Measurements from ENCODE around the gene CALML6. TPM values are rescaled to one million over a fixed set of nuclear protein-coding genes. Genes with fewer than 3 reads are reported as not detected.

The CALML6 gene
- total RNA-seq, 1 experiment from 2014 or later: 1.9 TPM

DNA sequence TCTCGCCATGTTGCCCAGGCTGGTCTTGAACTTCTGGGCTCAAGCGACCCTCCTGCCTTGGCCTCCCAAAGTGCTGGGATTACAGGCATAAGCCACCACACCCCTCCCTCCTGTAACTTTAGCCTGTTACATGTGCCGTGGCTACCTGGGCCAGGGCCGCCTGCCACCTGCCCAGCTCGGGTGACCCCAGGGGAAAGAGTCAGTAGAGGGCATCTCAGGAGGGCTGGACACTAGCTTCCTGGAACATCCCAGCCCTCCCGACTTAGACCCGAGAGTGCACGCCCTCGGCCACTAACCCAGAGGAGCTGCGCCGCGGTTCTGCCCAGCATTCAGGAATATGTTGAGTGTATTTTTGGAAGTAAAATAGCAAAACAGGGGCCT is 44.4 kb downstream of the CALML6 start:
- TF ChIP-seq ZBTB21 (CRISPR knock-in tag; IDR thresholded peaks at IDR 0.05; ENCODE audit: borderline replicate concordance): no peak
- TF ChIP-seq, protein P1, sequence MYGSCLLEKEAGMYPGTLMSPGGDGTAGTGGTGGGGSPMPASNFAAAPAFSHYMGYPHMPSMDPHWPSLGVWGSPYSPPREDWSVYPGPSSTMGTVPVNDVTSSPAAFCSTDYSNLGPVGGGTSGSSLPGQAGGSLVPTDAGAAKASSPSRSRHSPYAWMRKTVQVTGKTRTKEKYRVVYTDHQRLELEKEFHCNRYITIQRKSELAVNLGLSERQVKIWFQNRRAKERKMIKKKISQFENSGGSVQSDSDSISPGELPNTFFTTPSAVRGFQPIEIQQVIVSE (CRISPR knock-in tag; IDR thresholded peaks at IDR 0.05; ENCODE audit: borderline replicate concordance): no peak
- TF ChIP-seq ZNF219 (CRISPR knock-in tag; IDR thresholded peaks at IDR 0.05; ENCODE audit: borderline replicate concordance): no peak
- Mint-ChIP-seq H3K36me3 (no peaks in the 10 kb centered on the region), H3K4me1 (peaks cover 20% of the 10 kb centered on the region), H3K27me3 (ENCODE audit: low read depth) (no peaks in the 10 kb centered on the region; the same call in none of the 2 replicates), H3K4me3 (peak overlapping the region; percentile 49), H3K9me3 (peaks cover 6% of the 10 kb centered on the region), H3K27ac (no peak overlapping the region)
- DNase-seq (ENCODE audit: low spot score): no peak
- ChIA-PET CTCF (interaction anchor here (1.3 to 11.8 kb wide), 9 partner anchors 11 to 173 kb away, joined by 3 to 312 read pairs (median 11); partner anchors contain the start of genes CFAP74, GABRD and PRKCZ), POLR2A (interaction anchor here (0.5 kb wide), 1 partner anchor 83 kb away, joined by 4 read pairs; no protein-coding TSS in a partner anchor)
- no peak for ATAC-seq

DNA sequence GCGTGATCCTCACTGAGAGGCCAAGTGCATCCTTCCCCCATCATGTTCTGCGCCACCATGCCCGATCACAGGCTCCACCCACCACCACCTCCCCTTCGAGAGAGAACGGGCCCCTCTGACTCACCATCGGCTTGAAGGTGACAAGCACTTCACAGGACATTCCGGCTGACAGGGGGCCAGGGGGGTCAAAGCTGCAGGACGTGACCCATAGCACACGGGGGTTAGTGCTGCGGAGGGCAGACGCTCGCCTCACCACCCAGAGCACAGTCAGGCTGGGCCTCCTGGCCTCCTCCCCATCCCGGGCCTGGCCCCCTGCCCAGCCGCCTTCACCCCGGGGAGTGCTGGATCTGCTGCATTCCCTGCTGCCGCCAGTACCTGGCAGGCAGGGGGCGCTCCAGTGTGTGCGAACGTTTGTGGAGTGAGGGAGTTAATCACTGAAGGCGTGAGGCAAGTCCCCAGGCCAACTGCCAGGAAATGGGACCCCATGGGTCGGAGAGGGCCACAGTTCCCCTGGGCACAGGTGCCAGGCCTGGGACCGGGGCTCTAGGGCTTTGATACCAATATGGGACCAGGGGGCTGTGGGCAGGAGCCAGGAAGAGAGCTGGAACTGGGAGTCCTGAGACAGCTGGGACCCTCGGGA is 44.9 kb downstream of the CALML6 start:
- Mint-ChIP-seq H3K27me3 (ENCODE audit: low read depth) (no peaks in the 10 kb centered on the region; the same call in none of the 2 replicates), H3K36me3 (no peaks in the 10 kb centered on the region), H3K4me3 (peak overlapping the region; percentile 49), H3K9me3 (peaks cover 1% of the 10 kb centered on the region), H3K27ac (no peak overlapping the region; the same call in 1 of the 2 replicates), H3K4me1 (peaks cover 20% of the 10 kb centered on the region)
- ATAC-seq: peak; percentile 89
- POLR2A ChIA-PET: interaction anchor here (1.1 kb wide), 1 partner anchor 84 kb away, joined by 11 read pairs; no protein-coding TSS in a partner anchor
- CTCF ChIA-PET: interaction anchor here (0.7 to 11.8 kb wide), 34 partner anchors 8 to 214 kb away, joined by 3 to 312 read pairs (median 6); partner anchors contain the start of genes CFAP74, GABRD and PRKCZ
- peak; percentile 96 for DNase-seq (ENCODE audit: low spot score)
- TF ChIP-seq ZNF416 (CRISPR knock-in tag; IDR thresholded peaks at IDR 0.05): no peak
- TF ChIP-seq GABPB1 (CRISPR knock-in tag; IDR thresholded peaks at IDR 0.05): 0 out of 2 replicates have a peak, but pooled peaks have one; percentile 59
- no peak for TF ChIP-seq OVOL2 (CRISPR knock-in tag; IDR thresholded peaks at IDR 0.05; ENCODE audit: borderline replicate concordance)
- no peak for TF ChIP-seq MXD4 (CRISPR knock-in tag; IDR thresholded peaks at IDR 0.05; ENCODE audit: borderline replicate concordance)
- peak; percentile 36; the same call in 1 of the 2 replicates for TF ChIP-seq FOXK1 (CRISPR knock-in tag; IDR thresholded peaks at IDR 0.05)
- TF ChIP-seq, protein P2, sequence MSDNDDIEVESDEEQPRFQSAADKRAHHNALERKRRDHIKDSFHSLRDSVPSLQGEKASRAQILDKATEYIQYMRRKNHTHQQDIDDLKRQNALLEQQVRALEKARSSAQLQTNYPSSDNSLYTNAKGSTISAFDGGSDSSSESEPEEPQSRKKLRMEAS (CRISPR knock-in tag; IDR thresholded peaks at IDR 0.05): peak; percentile 75
- TF ChIP-seq CREM (CRISPR knock-in tag; IDR thresholded peaks at IDR 0.05): no peak
- no peak for TF ChIP-seq PRRX2 (CRISPR knock-in tag; IDR thresholded peaks at IDR 0.05)
- TF ChIP-seq RORB (CRISPR knock-in tag; IDR thresholded peaks at IDR 0.05): no peak
- no peak for TF ChIP-seq TCF7 (CRISPR knock-in tag; IDR thresholded peaks at IDR 0.05; ENCODE audit: low read depth)
- no peak for TF ChIP-seq GRHL2 (CRISPR knock-in tag; IDR thresholded peaks at IDR 0.05; ENCODE audit: insufficient replicate concordance, severe bottlenecking)
- no peak for TF ChIP-seq ZBTB21 (CRISPR knock-in tag; IDR thresholded peaks at IDR 0.05; ENCODE audit: borderline replicate concordance)
- TF ChIP-seq ZNF396 (CRISPR knock-in tag; IDR thresholded peaks at IDR 0.05; ENCODE audit: borderline replicate concordance): no peak
- TF ChIP-seq KAT7 (CRISPR knock-in tag; IDR thresholded peaks at IDR 0.05; ENCODE audit: borderline replicate concordance): 0 out of 2 replicates have a peak, but pooled peaks have one; percentile 48
- no peak for TF ChIP-seq SMAD4 (CRISPR knock-in tag; IDR thresholded peaks at IDR 0.05)
- no peak for TF ChIP-seq NFYB (CRISPR knock-in tag; conservative IDR thresholded peaks at IDR 0.05; ENCODE audit: low read depth)
- TF ChIP-seq EMX1 (CRISPR knock-in tag; IDR thresholded peaks at IDR 0.05): no peak
- TF ChIP-seq, protein P3, sequence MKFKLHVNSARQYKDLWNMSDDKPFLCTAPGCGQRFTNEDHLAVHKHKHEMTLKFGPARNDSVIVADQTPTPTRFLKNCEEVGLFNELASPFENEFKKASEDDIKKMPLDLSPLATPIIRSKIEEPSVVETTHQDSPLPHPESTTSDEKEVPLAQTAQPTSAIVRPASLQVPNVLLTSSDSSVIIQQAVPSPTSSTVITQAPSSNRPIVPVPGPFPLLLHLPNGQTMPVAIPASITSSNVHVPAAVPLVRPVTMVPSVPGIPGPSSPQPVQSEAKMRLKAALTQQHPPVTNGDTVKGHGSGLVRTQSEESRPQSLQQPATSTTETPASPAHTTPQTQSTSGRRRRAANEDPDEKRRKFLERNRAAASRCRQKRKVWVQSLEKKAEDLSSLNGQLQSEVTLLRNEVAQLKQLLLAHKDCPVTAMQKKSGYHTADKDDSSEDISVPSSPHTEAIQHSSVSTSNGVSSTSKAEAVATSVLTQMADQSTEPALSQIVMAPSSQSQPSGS (CRISPR knock-in tag; IDR thresholded peaks at IDR 0.05; ENCODE audit: borderline replicate concordance, low read depth): no peak
- TF ChIP-seq, protein P4, sequence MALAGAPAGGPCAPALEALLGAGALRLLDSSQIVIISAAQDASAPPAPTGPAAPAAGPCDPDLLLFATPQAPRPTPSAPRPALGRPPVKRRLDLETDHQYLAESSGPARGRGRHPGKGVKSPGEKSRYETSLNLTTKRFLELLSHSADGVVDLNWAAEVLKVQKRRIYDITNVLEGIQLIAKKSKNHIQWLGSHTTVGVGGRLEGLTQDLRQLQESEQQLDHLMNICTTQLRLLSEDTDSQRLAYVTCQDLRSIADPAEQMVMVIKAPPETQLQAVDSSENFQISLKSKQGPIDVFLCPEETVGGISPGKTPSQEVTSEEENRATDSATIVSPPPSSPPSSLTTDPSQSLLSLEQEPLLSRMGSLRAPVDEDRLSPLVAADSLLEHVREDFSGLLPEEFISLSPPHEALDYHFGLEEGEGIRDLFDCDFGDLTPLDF (CRISPR knock-in tag; IDR thresholded peaks at IDR 0.05): 0 out of 2 replicates have a peak, but pooled peaks have one; percentile 38
- TF ChIP-seq, protein P5, sequence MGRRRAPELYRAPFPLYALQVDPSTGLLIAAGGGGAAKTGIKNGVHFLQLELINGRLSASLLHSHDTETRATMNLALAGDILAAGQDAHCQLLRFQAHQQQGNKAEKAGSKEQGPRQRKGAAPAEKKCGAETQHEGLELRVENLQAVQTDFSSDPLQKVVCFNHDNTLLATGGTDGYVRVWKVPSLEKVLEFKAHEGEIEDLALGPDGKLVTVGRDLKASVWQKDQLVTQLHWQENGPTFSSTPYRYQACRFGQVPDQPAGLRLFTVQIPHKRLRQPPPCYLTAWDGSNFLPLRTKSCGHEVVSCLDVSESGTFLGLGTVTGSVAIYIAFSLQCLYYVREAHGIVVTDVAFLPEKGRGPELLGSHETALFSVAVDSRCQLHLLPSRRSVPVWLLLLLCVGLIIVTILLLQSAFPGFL (CRISPR knock-in tag; IDR thresholded peaks at IDR 0.05; ENCODE audit: borderline replicate concordance): no peak
- TF ChIP-seq, protein P6, sequence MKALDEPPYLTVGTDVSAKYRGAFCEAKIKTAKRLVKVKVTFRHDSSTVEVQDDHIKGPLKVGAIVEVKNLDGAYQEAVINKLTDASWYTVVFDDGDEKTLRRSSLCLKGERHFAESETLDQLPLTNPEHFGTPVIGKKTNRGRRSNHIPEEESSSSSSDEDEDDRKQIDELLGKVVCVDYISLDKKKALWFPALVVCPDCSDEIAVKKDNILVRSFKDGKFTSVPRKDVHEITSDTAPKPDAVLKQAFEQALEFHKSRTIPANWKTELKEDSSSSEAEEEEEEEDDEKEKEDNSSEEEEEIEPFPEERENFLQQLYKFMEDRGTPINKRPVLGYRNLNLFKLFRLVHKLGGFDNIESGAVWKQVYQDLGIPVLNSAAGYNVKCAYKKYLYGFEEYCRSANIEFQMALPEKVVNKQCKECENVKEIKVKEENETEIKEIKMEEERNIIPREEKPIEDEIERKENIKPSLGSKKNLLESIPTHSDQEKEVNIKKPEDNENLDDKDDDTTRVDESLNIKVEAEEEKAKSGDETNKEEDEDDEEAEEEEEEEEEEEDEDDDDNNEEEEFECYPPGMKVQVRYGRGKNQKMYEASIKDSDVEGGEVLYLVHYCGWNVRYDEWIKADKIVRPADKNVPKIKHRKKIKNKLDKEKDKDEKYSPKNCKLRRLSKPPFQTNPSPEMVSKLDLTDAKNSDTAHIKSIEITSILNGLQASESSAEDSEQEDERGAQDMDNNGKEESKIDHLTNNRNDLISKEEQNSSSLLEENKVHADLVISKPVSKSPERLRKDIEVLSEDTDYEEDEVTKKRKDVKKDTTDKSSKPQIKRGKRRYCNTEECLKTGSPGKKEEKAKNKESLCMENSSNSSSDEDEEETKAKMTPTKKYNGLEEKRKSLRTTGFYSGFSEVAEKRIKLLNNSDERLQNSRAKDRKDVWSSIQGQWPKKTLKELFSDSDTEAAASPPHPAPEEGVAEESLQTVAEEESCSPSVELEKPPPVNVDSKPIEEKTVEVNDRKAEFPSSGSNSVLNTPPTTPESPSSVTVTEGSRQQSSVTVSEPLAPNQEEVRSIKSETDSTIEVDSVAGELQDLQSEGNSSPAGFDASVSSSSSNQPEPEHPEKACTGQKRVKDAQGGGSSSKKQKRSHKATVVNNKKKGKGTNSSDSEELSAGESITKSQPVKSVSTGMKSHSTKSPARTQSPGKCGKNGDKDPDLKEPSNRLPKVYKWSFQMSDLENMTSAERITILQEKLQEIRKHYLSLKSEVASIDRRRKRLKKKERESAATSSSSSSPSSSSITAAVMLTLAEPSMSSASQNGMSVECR (CRISPR knock-in tag; IDR thresholded peaks at IDR 0.05; ENCODE audit: borderline replicate concordance): no peak
